Osteoblast (primary cell): ENCODE data around the gene BBS7. TPM values are rescaled to one million over a fixed set of nuclear protein-coding genes. Genes with fewer than 3 reads are reported as not detected.
A peak's percentile ranks its signal among the peaks of the same experiment; 100 is the strongest.

Experiments used
- DNase-seq: peaks from one replicate; pipeline ENCODE4 v3.0.0; 2011; ENCODE audit warnings: low spot score, mixed read lengths; ENCODE audit not compliant: insufficient read length; ENCODE audit errors: missing footprints
- H2AFZ ChIP-seq: 2 replicates; pipeline ENCODE4 v1.6.0; 2011; ENCODE audit warnings: mild to moderate bottlenecking, low read length
- H3K27ac ChIP-seq: 2 replicates; pipeline ENCODE4 v1.5.1; 2011; ENCODE audit warnings: mild to moderate bottlenecking, low read depth, low read length, moderate library complexity
- H3K27me3 ChIP-seq: 2 replicates; pipeline ENCODE4 v1.6.0; 2012; ENCODE audit warnings: mild to moderate bottlenecking, control low read depth, inconsistent platforms, low read length, moderate library complexity; ENCODE audit not compliant: insufficient read depth
- H3K36me3 ChIP-seq: 2 replicates; pipeline ENCODE4 v1.5.1; 2011; ENCODE audit warnings: mild to moderate bottlenecking, low read length, control low read depth, moderate library complexity; ENCODE audit not compliant: insufficient read depth
- H3K4me1 ChIP-seq: 2 replicates; pipeline ENCODE4 v1.5.1; 2011; ENCODE audit warnings: mild to moderate bottlenecking, low read length, control low read depth, moderate library complexity; ENCODE audit not compliant: insufficient read depth
- H3K4me2 ChIP-seq: 2 replicates; pipeline ENCODE4 v1.6.0; 2011; ENCODE audit warnings: mild to moderate bottlenecking, low read length; ENCODE audit not compliant: insufficient read depth
- H3K4me3 ChIP-seq: fragments of 200-600 bp; sonication (generic); 3 replicates; pipeline ENCODE4 v1.5.1; 2012; ENCODE audit warnings: mild to moderate bottlenecking, low read length, inconsistent platforms; ENCODE audit not compliant: insufficient read depth
- H3K79me2 ChIP-seq: 2 replicates; pipeline ENCODE4 v1.6.0; 2012; ENCODE audit warnings: mild to moderate bottlenecking, low read length, control low read depth, inconsistent platforms; ENCODE audit not compliant: insufficient read depth
- H3K9me3 ChIP-seq: 2 replicates; pipeline ENCODE4 v1.5.1; 2011; ENCODE audit warnings: low read depth, low read length, control low read depth
- H4K20me1 ChIP-seq: 2 replicates; pipeline ENCODE4 v1.6.0; 2012; ENCODE audit warnings: mild to moderate bottlenecking, low read length, control low read depth; ENCODE audit not compliant: insufficient read depth
- CTCF ChIP-seq: IDR thresholded peaks from 2 replicates; pipeline ENCODE4 v1.5.1; 2011; ENCODE audit warnings: mild to moderate bottlenecking, low read depth, low read length, moderate library complexity; ENCODE audit errors: extremely low read depth
- total RNA-seq: library from RNA; depleted of rRNA; stranded (reverse); fragments of >200 nt; gene quantifications from 2 replicates; pipeline ENCODE4 v1.2.3, GENCODE V29; 2012

The BBS7 gene
- total RNA-seq, 1 donor: 20.6 TPM

- Histone ChIP-seq H2AFZ (peak overlapping the region; percentile 80), H3K27me3 (no peaks in the 10 kb centered on the region), H3K4me2 (peak overlapping the region; percentile 21), H3K4me1 (peaks cover 69% of the 10 kb centered on the region), H3K79me2 (no peaks in the 10 kb centered on the region), H3K9me3 (peaks cover 2% of the 10 kb centered on the region), H4K20me1 (no peaks in the 10 kb centered on the region), H3K4me3 (no peak overlapping the region), H3K36me3 (no peaks in the 10 kb centered on the region), H3K27ac (peak overlapping the region; percentile 88)
- no peak for DNase-seq
- TF ChIP-seq CTCF: no peak
These were observed 81.4 kb downstream of the BBS7 start for GRCh38 chr4:121788896-121789295.

- no peaks in the 10 kb centered on the region for H3K36me3 ChIP-seq
- peaks cover 57% of the 10 kb centered on the region for H3K4me1 ChIP-seq
- H4K20me1 ChIP-seq: no peaks in the 10 kb centered on the region
- H3K79me2 ChIP-seq: no peaks in the 10 kb centered on the region
- peaks cover 2% of the 10 kb centered on the region for H3K9me3 ChIP-seq
- DNase-seq: no peak
- H2AFZ ChIP-seq: no peak overlapping the region
- TF ChIP-seq CTCF: no peak
- no peaks in the 10 kb centered on the region for H3K27me3 ChIP-seq
- no peak overlapping the region for H3K4me3 ChIP-seq
- no peak overlapping the region for H3K4me2 ChIP-seq
- peak overlapping the region; percentile 97 for H3K27ac ChIP-seq
These were observed 84.1 kb downstream of the BBS7 start for GRCh38 chr4:121786221-121786620.

- peak overlapping the region; percentile 97 for H3K27ac ChIP-seq
- H3K36me3 ChIP-seq: no peaks in the 10 kb centered on the region
- no peaks in the 10 kb centered on the region for H3K27me3 ChIP-seq
- no peaks in the 10 kb centered on the region for H4K20me1 ChIP-seq
- peaks cover 50% of the 10 kb centered on the region for H3K4me1 ChIP-seq
- no peak for DNase-seq
- no peak for TF ChIP-seq CTCF
- H3K4me2 ChIP-seq: peak overlapping the region; percentile 69
- H3K9me3 ChIP-seq: peaks cover 2% of the 10 kb centered on the region
- peak overlapping the region; percentile 5 for H3K4me3 ChIP-seq
- no peaks in the 10 kb centered on the region for H3K79me2 ChIP-seq
- H2AFZ ChIP-seq: peak overlapping the region; percentile 9
These were observed 84.8 kb downstream of the BBS7 start for GRCh38 chr4:121785479-121785878.

GRCh38 chr4:121784975-121785374 is 85.3 kb downstream of the BBS7 start:
- Histone ChIP-seq H3K4me2 (peak overlapping the region; percentile 69), H3K27ac (peak overlapping the region; percentile 97), H3K9me3 (peaks cover 2% of the 10 kb centered on the region), H3K4me1 (peaks cover 45% of the 10 kb centered on the region), H3K27me3 (no peaks in the 10 kb centered on the region), H3K4me3 (peak overlapping the region; percentile 5), H3K36me3 (no peaks in the 10 kb centered on the region), H2AFZ (peak overlapping the region; percentile 9), H3K79me2 (no peaks in the 10 kb centered on the region), H4K20me1 (no peaks in the 10 kb centered on the region)
- DNase-seq: peak; percentile 77
- TF ChIP-seq CTCF: no peak
